NT2/D1 (cell line): ENCODE results near the gene FZD2.
A peak's percentile ranks its signal among the peaks of the same experiment; 100 is the strongest.
"Not testable (repeated sequence)": the region's sequence is repeated elsewhere in the genome, so short reads cannot be mapped to it uniquely, and the experiment has no call there.

Source experiments
- DNase-seq: peaks from one replicate; pipeline ENCODE4 v3.0.0-alpha.2; 2011; ENCODE audit warnings: low read depth, low spot score
- H3K27me3 ChIP-seq: 2 replicates; pipeline ENCODE4 v1.6.0; 2011; ENCODE audit warnings: mild to moderate bottlenecking; ENCODE audit not compliant: insufficient read length, insufficient read depth
- H3K36me3 ChIP-seq: 2 replicates; pipeline ENCODE4 v1.6.1; 2011; ENCODE audit warnings: mild to moderate bottlenecking, low read length, mixed read lengths; ENCODE audit not compliant: insufficient read depth, insufficient read length
- H3K4me1 ChIP-seq: 2 replicates; pipeline ENCODE4 v1.5.1; 2011; ENCODE audit not compliant: insufficient read depth, insufficient read length
- H3K4me3 ChIP-seq: 2 replicates; pipeline ENCODE4 v1.5.1; 2011; ENCODE audit warnings: low read depth; ENCODE audit not compliant: insufficient read length
- H3K9ac ChIP-seq: 2 replicates; pipeline ENCODE4 v1.6.0; 2011; ENCODE audit warnings: low read depth; ENCODE audit not compliant: insufficient read length
- H3K9me3 ChIP-seq: 2 replicates; pipeline ENCODE4 v1.5.1; 2011; ENCODE audit warnings: mild to moderate bottlenecking, low read length; ENCODE audit not compliant: insufficient read depth
- SUZ12 ChIP-seq: IDR thresholded peaks from 2 replicates; pipeline ENCODE4 v1.6.1; 2011; ENCODE audit not compliant: insufficient read length, insufficient read depth; ENCODE audit errors: extremely low read depth
- YY1 ChIP-seq: IDR thresholded peaks from 2 replicates; pipeline ENCODE4 v1.6.1; 2011; ENCODE audit not compliant: insufficient read length, insufficient read depth
- ZNF274 ChIP-seq: IDR thresholded peaks from 2 replicates; pipeline ENCODE4 v1.6.1; 2011; ENCODE audit warnings: mild to moderate bottlenecking, low read depth, low read length

FZD2 gene

DNA sequence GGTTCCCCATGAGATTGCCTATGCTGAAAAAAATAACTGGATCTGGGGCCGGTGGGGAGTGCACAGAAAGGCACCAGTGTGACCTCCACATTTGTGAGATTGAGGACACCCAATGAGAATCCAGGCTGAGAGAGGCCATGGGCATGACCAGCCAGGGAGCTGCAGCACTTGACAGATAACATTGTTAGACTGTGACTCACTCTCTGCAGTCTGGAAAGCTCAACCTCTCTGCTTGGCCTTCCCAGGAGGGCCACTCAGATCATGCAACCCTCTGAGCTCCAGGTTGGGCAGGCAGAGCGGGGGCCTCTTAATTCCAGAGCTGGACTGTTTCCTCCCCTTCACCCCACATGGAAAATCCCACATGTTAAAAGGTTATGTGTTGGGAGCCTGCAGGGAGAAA lies 30.1 kb downstream of the FZD2 start:
- peak; percentile 65 for DNase-seq
- Histone ChIP-seq H3K4me3 (no peak overlapping the region), H3K9ac (peak overlapping the region; percentile 42), H3K27me3 (no peaks in the 10 kb centered on the region), H3K9me3 (no peaks in the 10 kb centered on the region), H3K36me3 (no peaks in the 10 kb centered on the region), H3K4me1 (no peaks in the 10 kb centered on the region)
- TF ChIP-seq SUZ12 (no peak), YY1 (no peak), ZNF274 (no peak)

DNA sequence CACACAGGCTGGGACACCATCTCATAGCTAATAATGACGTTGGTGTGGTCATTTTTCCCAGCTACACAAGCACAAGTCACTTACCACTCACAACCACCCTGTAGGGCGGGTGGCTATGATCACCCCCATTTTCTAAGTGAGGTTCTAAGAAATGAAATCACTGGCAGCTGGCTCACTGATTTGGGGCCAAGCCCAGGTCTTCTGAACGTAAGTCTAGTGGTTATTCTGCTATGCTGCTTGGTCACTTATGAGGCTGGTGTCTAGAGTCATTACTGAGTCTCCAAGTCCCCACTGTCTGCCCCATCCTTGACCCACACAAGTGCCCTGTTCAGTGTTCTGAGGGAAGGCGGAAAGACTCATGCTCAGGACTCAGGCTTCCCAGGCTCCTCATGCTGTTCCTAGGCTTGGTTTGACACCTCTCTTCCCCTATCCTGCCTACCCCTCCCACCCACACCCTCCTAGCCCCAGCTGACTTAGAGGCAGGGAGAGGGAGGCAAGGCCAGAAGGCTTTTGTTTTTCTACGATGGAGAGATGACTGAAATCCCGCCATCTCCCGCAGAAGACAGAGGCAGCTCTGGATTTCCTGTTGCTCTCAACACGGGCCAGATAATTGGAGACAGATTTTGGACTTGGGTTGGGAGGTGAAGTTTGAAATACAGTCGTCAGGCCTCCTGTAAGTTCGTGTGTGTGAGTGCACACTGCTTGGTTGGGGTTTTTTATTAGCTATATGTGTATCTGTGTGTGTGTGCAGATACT lies 32.2 kb downstream of the FZD2 start:
- no peaks in the 10 kb centered on the region for H3K36me3 ChIP-seq
- no peaks in the 10 kb centered on the region for H3K27me3 ChIP-seq
- TF ChIP-seq SUZ12, result no peak
- no peak for TF ChIP-seq ZNF274
- TF ChIP-seq YY1, result no peak
- no peak for DNase-seq
- no peak overlapping the region for H3K9ac ChIP-seq
- H3K4me3 ChIP-seq, result no peak overlapping the region
- no peaks in the 10 kb centered on the region for H3K9me3 ChIP-seq
- H3K4me1 ChIP-seq, result no peaks in the 10 kb centered on the region

DNA sequence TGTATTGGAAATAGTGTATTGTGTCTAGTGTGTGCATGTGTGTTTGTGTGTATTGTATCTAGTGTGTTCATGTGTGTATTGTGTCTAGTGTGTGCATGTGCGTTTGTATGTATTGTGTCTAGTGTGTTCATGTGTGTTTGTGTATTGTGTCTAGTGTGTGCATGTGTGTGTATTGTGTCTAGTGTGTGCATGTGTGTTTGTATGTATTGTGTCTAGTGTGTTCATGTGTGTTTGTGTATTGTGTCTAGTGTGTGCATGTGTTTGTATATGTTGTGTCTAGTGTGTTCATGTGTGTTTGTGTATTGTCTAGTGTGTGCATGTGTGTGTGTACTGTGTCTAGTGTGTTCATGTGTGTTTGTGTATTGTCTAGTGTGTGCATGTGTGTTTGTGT lies 32.8 kb downstream of the FZD2 start:
- not testable (repeated sequence) for H3K27me3 ChIP-seq, H3K9me3 ChIP-seq, H3K9ac ChIP-seq, H3K4me3 ChIP-seq, H3K4me1 ChIP-seq, H3K36me3 ChIP-seq, DNase-seq

DNA sequence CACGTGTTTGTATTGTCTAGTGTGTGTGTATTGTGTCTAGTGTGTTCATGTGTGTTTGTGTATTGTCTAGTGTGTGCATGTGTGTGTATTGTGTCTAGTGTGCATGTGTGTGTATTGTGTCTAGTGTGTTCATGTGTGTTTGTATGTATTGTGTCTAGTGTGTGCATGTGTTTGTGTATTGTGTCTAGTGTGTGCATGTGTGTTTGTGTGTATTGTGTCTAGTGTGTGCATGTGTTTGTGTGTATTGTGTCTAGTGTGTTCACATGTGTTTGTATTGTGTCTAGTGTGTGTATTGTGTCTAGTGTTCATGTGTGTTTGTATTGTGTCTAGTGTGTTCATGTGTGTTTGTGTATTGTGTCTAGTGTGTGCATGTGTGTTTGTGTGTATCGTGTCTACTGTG lies 33.5 kb downstream of the FZD2 start:
- not testable (repeated sequence) for H3K9me3 ChIP-seq, H3K4me1 ChIP-seq, DNase-seq, H3K9ac ChIP-seq, H3K4me3 ChIP-seq, H3K36me3 ChIP-seq, H3K27me3 ChIP-seq

DNA sequence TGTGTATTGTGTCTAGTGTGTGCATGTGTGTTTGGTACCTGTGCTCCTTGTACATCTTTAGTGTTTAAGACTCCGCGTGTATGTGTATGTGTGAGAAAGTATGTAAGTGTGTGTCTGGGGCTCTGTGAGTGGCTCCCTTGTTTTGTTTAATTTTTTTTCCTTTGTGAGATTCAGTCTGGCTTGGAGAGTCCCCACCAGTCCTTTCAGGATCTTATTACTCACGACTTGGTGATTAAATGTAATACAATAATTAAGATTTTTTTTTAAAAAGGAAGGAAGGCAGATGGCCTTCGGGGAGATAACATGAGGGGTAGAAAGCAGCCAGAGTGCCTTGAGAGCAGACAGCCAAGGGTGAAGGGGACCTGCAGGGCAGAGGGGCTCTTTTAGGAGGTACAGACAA lies 33.9 kb downstream of the FZD2 start:
- Histone ChIP-seq H3K36me3 (no peaks in the 10 kb centered on the region), H3K27me3 (no peaks in the 10 kb centered on the region), H3K9me3 (no peaks in the 10 kb centered on the region), H3K9ac (no peak overlapping the region), H3K4me3 (no peak overlapping the region), H3K4me1 (peaks cover 4% of the 10 kb centered on the region)
- DNase-seq, result no peak
- TF ChIP-seq ZNF274 (no peak), SUZ12 (no peak), YY1 (no peak)

DNA sequence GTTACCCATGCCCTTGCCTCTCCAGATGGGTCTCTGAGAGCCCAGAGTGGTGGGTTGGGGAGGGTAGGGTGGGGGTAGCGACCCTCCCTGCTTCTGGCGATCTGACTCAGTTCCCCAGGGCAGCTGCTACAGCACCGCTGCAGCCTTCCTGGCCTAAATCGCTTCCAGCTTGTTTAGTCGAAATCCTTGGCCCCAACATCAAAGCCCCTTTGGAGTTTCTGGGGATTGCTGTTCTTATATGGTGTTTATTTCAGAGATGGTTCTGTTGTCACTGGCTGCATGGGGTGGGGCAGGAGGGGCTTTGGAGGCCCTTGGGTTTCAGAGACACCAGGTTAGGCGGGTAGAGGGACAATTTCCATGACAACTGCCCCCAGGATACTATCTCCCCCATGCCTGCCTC lies 35.9 kb downstream of the FZD2 start:
- TF ChIP-seq SUZ12, result no peak
- TF ChIP-seq ZNF274, result no peak
- TF ChIP-seq YY1, result no peak
- no peaks in the 10 kb centered on the region for H3K9me3 ChIP-seq
- H3K4me3 ChIP-seq, result no peak overlapping the region
- no peaks in the 10 kb centered on the region for H3K27me3 ChIP-seq
- no peaks in the 10 kb centered on the region for H3K36me3 ChIP-seq
- no peak overlapping the region for H3K9ac ChIP-seq
- DNase-seq, result no peak
- peaks cover 9% of the 10 kb centered on the region for H3K4me1 ChIP-seq

DNA sequence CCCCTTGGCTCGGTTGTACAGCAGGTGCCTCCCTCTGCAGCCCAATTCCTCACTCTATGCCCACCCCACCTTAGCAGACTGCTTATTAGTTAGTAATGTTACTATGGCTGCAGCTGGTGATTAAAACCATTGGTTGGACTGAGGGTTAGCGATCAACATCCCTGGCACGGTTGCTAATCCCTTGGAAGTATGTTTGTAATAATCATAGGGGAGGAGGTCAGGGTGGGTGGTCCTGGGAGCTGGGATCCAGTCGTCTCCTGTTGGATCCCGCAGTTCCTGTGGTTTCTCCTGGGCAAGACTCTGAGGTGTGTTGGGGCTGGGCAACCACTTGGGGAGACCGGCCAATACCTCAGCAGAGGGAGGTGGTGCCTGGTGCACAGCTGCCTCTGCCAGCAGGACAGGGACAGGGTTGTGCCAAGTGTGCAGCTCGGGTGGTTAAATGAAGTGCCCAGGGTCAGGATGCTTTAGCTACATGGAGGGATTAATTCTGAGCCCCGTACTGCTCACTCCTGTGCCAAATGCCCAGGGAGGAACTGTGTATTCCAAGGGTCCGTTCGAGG lies 38.0 kb downstream of the FZD2 start:
- no peak for DNase-seq
- Histone ChIP-seq H3K4me3 (no peak overlapping the region), H3K36me3 (no peaks in the 10 kb centered on the region), H3K9me3 (no peaks in the 10 kb centered on the region), H3K27me3 (no peaks in the 10 kb centered on the region), H3K9ac (no peak overlapping the region), H3K4me1 (peaks cover 18% of the 10 kb centered on the region)
- TF ChIP-seq ZNF274 (no peak), YY1 (no peak), SUZ12 (no peak)

DNA sequence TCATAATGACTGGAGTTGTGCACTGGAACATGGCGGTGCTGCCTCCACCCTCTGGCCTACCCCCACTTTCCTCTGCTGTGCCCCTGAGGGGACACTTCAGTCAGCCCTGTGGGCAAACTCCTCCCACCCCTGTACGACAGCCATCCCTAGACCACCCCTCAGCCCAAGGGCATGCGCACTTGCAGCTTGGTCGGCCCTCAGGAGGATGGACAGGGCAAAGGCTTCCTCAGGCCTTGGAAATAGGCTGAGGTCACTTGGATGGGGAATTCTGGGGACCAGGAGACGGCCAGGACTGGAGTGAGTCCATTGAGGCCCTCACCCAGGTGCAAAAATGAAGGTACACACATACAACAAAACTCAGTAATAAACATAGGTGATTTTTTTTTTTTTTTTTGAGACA lies 41.0 kb downstream of the FZD2 start:
- no peaks in the 10 kb centered on the region for H3K9me3 ChIP-seq
- H3K4me1 ChIP-seq, result peaks cover 22% of the 10 kb centered on the region
- H3K36me3 ChIP-seq, result no peaks in the 10 kb centered on the region
- no peak for DNase-seq
- H3K27me3 ChIP-seq, result no peaks in the 10 kb centered on the region
- no peak overlapping the region for H3K9ac ChIP-seq
- H3K4me3 ChIP-seq, result no peak overlapping the region
- TF ChIP-seq ZNF274, result no peak
- TF ChIP-seq SUZ12, result no peak
- TF ChIP-seq YY1, result no peak
